Measurements from ENCODE around the gene CDH13.

CDH13 gene

DNA sequence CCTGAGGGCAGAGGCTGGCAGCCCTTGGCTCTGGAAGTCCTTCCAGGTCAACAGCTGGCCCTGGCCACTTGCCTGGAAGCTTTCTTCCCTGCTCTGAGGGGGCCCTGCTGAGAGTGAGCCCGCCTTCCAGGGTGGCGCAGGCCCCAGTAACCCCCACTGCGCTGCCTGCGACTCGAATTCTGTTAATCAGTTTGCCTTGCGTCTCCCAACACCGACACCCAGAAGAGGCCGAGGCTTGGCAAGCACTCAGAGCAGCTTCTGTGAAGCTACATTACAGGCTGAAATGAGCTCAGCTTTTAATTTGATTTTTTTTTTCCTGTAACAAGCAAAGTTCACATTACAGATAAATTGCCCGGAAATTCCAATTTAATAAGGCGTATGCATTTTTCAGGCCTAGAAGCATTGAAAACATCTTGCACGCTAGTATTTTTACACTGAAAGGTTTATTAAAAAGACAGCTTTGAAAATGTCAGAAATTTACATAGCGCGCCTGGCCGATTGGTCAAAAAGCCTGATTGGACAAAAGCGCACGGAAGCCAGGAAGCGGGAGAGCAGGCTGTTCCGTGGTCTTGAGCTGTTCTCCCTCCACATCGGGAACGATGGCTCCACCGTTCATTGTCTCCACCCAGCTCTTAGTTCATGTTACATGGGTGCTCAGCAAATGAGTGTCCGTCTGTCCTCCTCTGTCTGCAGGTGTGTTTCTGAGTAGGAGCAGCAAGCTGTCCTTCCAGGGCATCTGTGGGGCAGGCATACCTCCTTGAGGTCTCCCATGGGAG, 1115.5 kb downstream of the CDH13 start:
- Histone ChIP-seq H3K36me3 (ENCODE audit: control insufficient read depth in 2 of 2, insufficient read depth in 1 of 2, low read length in 2 of 2) (no peaks in the 10 kb centered on the region), H3K9me3 (ENCODE audit: control insufficient read depth, insufficient read depth, low read depth, low read length) (no peaks in the 10 kb centered on the region), H3K4me1 (ENCODE audit: control insufficient read depth, insufficient read depth, low read length) (0 out of 2 replicates have a peak, but pooled peaks cover 2% of the 10 kb centered on the region), H3K27ac (ENCODE audit: extremely low read depth, low read depth, low read length) (no peak overlapping the region), H3K4me3 (ENCODE audit: low read depth, low read length) (no peak overlapping the region)
- TF ChIP-seq ZNF184 (tag by site-specific recombination; IDR thresholded peaks at IDR 0.05) (no peak), MZF1 (tag by site-specific recombination; IDR thresholded peaks at IDR 0.05; ENCODE audit: borderline replicate concordance) (no peak), ZBTB7A (tag by site-specific recombination; IDR thresholded peaks at IDR 0.05; ENCODE audit: low read depth) (no peak), ZNF426 (tag by site-specific recombination; IDR thresholded peaks at IDR 0.05) (no peak), BCL11B (tag by site-specific recombination; IDR thresholded peaks at IDR 0.05; ENCODE audit: low read depth) (no peak), ZNF157 (tag by site-specific recombination; IDR thresholded peaks at IDR 0.05) (no peak), ZNF530 (tag by site-specific recombination; IDR thresholded peaks at IDR 0.05; ENCODE audit: low read depth) (no peak), YY1 (tag by site-specific recombination; IDR thresholded peaks at IDR 0.05) (no peak), ZNF701 (tag by site-specific recombination; IDR thresholded peaks at IDR 0.05) (no peak), ZNF223 (tag by site-specific recombination; IDR thresholded peaks at IDR 0.05) (no peak), ZNF24 (tag by site-specific recombination; IDR thresholded peaks at IDR 0.05) (no peak)
- TF ChIP-seq, protein P1, sequence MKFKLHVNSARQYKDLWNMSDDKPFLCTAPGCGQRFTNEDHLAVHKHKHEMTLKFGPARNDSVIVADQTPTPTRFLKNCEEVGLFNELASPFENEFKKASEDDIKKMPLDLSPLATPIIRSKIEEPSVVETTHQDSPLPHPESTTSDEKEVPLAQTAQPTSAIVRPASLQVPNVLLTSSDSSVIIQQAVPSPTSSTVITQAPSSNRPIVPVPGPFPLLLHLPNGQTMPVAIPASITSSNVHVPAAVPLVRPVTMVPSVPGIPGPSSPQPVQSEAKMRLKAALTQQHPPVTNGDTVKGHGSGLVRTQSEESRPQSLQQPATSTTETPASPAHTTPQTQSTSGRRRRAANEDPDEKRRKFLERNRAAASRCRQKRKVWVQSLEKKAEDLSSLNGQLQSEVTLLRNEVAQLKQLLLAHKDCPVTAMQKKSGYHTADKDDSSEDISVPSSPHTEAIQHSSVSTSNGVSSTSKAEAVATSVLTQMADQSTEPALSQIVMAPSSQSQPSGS (tag by site-specific recombination; IDR thresholded peaks at IDR 0.05; ENCODE audit: low read depth) = no peak
- TF ChIP-seq, protein P2, sequence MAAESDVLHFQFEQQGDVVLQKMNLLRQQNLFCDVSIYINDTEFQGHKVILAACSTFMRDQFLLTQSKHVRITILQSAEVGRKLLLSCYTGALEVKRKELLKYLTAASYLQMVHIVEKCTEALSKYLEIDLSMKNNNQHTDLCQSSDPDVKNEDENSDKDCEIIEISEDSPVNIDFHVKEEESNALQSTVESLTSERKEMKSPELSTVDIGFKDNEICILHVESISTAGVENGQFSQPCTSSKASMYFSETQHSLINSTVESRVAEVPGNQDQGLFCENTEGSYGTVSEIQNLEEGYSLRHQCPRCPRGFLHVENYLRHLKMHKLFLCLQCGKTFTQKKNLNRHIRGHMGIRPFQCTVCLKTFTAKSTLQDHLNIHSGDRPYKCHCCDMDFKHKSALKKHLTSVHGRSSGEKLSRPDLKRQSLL (tag by site-specific recombination; IDR thresholded peaks at IDR 0.05) = no peak
- TF ChIP-seq, protein P3, sequence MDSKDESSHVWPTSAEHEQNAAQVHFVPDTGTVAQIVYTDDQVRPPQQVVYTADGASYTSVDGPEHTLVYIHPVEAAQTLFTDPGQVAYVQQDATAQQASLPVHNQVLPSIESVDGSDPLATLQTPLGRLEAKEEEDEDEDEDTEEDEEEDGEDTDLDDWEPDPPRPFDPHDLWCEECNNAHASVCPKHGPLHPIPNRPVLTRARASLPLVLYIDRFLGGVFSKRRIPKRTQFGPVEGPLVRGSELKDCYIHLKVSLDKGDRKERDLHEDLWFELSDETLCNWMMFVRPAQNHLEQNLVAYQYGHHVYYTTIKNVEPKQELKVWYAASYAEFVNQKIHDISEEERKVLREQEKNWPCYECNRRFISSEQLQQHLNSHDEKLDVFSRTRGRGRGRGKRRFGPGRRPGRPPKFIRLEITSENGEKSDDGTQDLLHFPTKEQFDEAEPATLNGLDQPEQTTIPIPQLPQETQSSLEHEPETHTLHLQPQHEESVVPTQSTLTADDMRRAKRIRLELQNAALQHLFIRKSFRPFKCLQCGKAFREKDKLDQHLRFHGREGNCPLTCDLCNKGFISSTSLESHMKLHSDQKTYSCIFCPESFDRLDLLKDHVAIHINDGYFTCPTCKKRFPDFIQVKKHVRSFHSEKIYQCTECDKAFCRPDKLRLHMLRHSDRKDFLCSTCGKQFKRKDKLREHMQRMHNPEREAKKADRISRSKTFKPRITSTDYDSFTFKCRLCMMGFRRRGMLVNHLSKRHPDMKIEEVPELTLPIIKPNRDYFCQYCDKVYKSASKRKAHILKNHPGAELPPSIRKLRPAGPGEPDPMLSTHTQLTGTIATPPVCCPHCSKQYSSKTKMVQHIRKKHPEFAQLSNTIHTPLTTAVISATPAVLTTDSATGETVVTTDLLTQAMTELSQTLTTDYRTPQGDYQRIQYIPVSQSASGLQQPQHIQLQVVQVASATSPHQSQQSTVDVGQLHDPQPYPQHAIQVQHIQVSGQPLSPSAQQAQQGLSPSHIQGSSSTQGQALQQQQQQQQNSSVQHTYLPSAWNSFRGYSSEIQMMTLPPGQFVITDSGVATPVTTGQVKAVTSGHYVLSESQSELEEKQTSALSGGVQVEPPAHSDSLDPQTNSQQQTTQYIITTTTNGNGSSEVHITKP (tag by site-specific recombination; IDR thresholded peaks at IDR 0.05) = no peak
- ChIA-PET CTCF (interaction anchor here (0.6 kb wide), 1 partner anchor 34 kb away, joined by 3 read pairs; no protein-coding TSS in a partner anchor), POLR2A (no interaction called here)

DNA sequence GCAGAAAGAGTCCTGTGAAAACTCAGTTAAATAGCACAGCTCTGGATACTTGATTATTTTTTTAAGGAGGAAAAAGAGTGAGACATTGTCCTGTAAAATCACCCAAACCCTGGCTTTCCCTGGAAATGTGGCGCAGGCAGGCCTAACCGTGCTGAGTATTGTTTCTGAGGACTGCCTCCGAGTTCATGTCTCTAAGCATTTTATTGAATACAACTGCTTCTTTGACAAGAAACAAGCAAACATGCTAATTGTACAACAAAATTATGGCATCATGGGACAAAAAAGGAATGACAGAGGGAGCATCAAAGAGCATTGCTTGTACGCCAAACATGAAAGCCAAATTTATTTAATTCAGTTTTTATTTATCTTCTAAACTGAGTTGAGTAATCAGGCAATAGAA, 1116.5 kb downstream of the CDH13 start:
- H3K36me3 ChIP-seq (ENCODE audit: control insufficient read depth in 2 of 2, insufficient read depth in 1 of 2, low read length in 2 of 2) = no peaks in the 10 kb centered on the region
- ChIA-PET CTCF (no interaction called here), POLR2A (no interaction called here)
- H3K4me1 ChIP-seq (ENCODE audit: control insufficient read depth, insufficient read depth, low read length) = no peaks in the 10 kb centered on the region
- H3K27ac ChIP-seq (ENCODE audit: extremely low read depth, low read depth, low read length) = no peak overlapping the region
- H3K9me3 ChIP-seq (ENCODE audit: control insufficient read depth, insufficient read depth, low read depth, low read length) = no peaks in the 10 kb centered on the region
- no peak overlapping the region for H3K4me3 ChIP-seq (ENCODE audit: low read depth, low read length)
- TF ChIP-seq, protein P4, sequence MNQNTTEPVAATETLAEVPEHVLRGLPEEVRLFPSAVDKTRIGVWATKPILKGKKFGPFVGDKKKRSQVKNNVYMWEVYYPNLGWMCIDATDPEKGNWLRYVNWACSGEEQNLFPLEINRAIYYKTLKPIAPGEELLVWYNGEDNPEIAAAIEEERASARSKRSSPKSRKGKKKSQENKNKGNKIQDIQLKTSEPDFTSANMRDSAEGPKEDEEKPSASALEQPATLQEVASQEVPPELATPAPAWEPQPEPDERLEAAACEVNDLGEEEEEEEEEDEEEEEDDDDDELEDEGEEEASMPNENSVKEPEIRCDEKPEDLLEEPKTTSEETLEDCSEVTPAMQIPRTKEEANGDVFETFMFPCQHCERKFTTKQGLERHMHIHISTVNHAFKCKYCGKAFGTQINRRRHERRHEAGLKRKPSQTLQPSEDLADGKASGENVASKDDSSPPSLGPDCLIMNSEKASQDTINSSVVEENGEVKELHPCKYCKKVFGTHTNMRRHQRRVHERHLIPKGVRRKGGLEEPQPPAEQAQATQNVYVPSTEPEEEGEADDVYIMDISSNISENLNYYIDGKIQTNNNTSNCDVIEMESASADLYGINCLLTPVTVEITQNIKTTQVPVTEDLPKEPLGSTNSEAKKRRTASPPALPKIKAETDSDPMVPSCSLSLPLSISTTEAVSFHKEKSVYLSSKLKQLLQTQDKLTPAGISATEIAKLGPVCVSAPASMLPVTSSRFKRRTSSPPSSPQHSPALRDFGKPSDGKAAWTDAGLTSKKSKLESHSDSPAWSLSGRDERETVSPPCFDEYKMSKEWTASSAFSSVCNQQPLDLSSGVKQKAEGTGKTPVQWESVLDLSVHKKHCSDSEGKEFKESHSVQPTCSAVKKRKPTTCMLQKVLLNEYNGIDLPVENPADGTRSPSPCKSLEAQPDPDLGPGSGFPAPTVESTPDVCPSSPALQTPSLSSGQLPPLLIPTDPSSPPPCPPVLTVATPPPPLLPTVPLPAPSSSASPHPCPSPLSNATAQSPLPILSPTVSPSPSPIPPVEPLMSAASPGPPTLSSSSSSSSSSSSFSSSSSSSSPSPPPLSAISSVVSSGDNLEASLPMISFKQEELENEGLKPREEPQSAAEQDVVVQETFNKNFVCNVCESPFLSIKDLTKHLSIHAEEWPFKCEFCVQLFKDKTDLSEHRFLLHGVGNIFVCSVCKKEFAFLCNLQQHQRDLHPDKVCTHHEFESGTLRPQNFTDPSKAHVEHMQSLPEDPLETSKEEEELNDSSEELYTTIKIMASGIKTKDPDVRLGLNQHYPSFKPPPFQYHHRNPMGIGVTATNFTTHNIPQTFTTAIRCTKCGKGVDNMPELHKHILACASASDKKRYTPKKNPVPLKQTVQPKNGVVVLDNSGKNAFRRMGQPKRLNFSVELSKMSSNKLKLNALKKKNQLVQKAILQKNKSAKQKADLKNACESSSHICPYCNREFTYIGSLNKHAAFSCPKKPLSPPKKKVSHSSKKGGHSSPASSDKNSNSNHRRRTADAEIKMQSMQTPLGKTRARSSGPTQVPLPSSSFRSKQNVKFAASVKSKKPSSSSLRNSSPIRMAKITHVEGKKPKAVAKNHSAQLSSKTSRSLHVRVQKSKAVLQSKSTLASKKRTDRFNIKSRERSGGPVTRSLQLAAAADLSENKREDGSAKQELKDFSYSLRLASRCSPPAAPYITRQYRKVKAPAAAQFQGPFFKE (tag by site-specific recombination; IDR thresholded peaks at IDR 0.05; ENCODE audit: borderline replicate concordance) = no peak
- TF ChIP-seq ZNF658 (tag by site-specific recombination; IDR thresholded peaks at IDR 0.05) = no peak

All from HEK293 (cell line).